Stimulated activated CD4-positive, alpha-beta T cell treated with anti-CD3 and anti-CD28 coated beads, Interleukin-12 subunit alpha, Interleukin-12 subunit beta, amount 100 ng/mL, for 48 hours (primary cell): Measurements from ENCODE around the gene KRTAP3-3.

ENCODE experiments used
- DNase-seq, 3 donors: peaks; one replicate each; pipeline ENCODE4 v3.0.0-alpha.2; 2020; ENCODE audit warnings: low read depth in 2 of 3, low spot score in 1 of 3

KRTAP3-3 gene

DNA sequence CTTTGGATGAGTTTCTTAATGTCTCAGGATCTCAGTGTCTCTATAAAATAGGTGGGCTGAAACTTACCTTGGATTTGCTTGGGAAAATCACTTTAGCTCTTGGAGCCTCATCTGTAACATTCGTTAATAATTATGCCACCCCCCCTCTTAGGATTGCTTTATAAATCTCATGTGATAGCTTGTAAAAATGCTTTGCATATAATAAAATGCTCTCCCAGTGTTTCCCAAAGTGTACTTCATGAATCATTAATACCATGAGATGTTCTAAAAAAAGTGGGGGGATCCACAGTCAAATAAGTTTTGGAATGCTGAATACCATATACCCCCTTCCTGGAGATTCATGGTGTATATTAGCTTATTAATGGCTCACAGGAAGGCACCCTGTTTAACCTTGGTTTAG, 32.4 kb downstream of the KRTAP3-3 start:
- DNase-seq, result no peak

DNA sequence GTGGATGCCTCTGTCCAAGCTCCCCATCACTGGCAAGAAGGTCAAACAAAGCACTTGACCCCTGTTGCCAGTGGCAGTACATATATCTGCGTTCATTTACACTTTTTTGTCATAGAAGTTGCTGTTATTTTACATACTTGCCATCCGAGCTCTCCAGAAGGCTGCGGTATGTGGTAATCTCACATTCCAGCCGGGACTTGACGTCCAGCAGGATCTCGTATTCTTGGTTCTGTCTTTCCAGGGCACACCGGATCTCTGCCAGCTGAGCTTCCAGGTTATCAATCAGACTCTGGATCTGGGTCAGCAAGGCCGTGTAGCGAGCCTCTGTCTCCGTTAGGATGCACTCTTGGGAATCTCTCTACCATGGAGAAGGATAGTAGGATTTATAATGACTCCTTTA, 33.8 kb downstream of the KRTAP3-3 start:
- no peak for DNase-seq

DNA sequence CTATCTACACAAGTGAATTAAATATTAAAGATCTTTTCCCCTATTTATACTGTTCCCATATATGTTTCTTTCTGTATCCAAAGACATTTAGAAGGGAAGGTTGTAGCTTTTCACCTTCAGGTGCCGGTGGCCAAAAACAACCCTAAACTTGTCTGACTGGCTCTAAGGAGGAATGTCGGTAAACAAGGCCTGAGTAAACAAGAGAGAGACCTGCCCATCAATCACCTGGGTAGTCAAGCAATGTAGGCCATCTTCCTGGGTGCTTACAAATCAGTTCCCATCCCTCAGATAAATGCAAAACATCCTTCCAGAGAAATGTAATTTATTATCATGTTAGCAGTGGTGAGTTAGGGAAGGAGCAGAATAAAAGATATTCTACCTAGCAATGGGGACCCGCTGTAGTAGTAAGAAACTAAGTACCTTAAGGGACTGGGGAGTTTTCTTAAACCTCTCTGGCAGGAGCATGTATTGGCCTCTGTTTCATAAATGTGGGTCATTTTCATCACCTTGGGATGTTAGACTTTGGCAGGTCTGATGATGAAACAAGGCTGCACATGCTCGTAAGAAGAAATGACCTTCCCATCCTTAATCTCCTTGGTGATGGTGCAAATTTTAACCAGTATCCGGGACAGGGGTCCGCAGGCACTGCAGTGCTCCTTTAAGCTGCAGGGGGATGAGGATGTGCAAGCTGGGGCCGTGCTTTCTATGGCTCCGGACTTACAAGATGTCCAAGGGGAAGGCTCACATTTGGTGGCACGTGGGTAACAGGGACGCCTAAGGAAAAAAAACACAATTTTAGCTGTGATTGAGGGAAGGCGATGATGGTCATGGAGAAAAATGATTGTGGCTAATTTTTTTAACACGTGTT, 35.6 kb downstream of the KRTAP3-3 start:
- no peak for DNase-seq

DNA sequence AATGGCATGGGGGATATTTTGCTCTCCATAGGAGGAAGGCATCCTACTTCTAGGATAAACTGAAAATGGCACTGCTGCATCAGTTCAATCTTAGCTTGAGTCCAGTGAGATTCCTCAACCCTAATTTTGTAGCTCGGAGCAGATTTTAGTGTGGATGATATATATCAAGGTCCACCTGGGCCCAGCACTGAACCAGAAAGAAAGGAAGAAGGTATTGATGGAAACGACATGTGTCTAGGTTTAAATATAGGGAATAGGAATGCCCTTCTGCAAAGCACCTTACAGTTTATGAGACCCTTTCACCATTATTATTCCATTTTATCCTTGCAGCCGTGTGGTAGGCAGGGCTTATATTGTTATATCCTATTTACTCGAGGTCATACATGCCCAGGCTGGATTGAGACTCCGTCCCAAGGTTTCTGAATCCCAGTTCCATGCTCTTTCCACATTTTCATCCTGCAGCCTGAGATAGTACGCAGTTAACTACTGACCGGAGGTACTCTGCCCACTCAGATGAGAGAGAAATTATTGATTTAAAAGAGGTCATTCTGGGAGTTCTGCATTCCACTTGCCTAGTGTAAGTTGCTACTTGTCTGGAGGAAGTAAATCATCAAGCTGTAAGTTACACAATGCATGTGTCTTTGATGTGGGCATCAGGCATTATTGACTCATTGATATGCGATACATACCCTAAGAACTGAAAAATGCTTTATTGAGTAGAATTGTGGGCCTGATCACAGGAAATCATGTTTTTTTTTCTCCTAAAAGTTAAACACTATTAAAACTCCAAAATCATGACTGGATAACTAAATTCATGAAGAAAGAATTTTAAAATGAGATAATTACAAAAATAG, 37.3 kb downstream of the KRTAP3-3 start:
- DNase-seq, result no peak

DNA sequence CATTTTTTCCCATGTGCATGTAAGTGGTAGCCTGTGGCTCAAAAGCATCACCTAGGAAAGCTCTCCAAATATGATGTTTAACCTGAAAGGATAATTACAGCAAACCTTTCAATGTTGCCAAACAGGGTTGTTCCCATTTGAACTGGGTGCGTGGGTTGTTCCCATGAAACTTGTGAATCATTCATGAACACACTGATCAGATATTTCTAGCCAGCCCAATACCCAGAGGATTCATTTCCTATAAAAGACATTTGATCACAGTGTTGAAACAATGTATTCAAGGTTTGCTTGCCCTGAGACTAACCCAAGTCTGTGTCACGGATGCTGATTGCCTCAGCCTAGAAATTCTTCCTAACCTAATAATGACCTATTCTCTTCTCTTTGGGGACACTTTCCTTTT, 40.1 kb downstream of the KRTAP3-3 start:
- DNase-seq, result peak; percentile 6 to 22 (median 7)

DNA sequence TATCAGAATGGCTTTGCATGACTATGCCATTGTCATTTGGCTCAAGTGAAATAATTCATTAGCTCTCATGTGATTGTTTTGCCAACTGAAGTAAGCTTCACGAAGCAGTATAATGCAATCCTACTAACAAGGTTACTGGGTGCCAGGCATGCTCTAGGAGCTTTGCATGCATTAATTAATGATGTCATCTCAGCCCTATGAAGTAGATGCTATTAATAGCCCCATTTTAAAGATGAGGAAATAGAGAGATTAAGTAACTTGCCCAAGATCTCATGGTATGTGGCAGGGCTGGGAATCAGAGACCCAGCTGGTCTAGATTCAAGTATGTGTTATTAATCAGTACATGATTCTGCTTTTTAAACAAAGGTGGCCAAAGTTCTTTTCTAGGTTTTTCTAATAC, 41.3 kb downstream of the KRTAP3-3 start:
- DNase-seq, result no peak

DNA sequence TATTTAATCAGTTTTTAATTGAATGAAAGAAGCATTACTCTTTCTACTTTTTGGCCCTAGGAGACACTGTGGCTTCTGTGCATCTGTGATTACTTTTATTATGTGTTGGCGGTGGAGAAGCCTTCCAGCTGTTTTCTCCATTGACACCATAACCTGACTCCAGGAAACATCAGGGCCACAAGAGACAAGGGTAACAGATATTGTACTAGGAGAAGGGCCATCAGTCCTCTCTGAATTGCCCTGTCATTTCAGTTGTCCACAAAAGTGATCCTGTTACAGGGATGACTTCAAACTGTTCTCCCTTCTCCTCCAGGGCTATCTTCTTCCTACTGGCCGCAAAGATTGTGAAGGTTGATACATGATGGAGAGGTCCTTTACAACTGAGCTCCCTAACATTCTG, 41.8 kb downstream of the KRTAP3-3 start:
- no peak for DNase-seq

DNA sequence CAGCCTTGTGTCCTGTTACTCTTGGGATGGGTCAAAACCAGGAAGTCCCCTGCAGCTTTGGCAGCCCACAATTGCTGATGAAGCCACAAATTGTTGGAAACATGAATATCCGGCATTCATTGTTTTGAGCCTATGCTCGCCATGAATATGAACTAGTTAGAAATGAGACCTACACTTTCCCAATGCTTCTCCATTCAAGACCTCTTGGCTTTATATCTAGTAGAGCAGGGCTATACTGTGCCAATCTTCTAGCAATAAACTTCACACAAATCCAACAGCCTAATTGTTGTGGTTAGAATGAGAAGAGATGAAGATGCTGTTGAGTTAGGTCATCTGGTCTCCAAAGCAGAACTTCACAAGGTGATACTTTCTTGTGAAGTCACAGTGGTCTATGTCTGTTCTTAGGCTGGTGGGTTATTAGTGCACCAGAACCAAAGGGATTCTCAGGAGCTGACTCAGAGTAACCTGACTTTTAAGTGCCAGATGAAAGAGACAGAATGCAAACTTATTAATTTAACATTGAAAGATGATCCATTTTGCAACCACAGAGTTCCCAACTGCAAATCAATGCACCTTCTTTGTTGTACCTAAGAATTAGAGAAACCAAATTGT, 42.8 kb downstream of the KRTAP3-3 start:
- no peak for DNase-seq

DNA sequence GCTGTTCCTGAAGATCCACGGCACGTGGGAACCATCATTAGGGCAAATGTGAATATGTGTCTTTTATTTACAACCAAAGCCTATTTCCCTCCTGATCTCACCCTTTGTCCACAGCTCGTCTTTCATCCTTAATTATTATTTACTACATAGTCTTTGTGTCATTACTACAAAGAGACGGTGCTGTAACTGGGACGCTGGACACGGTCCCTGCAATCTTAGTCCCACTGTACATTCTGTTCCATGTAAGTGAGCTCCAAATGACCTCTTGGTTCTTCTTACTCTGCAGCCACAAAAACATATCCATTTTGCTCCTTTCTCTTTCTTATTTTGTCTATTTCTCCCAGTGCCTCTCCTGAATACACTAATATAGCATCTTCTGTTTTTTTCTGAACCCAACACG, 43.8 kb downstream of the KRTAP3-3 start:
- no peak for DNase-seq

DNA sequence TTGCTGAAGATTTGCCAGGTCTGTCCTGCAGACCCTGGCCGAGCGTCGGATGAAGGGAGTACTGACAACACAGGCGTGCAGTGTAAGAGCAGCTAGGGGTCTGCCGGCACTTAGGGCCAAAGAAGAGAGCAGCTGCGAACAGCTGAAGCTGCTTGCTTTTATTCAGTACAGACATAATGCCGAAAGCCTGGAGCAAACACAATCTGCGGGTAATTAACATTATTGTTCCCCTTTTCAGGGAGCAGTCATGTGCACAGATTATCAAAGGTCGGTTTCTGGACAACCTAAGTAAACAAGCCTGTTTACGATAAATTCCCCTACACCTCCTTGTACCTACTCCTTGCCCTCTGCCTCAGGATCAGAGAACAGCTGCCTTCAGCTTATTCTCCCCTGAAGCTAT, 44.5 kb downstream of the KRTAP3-3 start:
- DNase-seq, result no peak

DNA sequence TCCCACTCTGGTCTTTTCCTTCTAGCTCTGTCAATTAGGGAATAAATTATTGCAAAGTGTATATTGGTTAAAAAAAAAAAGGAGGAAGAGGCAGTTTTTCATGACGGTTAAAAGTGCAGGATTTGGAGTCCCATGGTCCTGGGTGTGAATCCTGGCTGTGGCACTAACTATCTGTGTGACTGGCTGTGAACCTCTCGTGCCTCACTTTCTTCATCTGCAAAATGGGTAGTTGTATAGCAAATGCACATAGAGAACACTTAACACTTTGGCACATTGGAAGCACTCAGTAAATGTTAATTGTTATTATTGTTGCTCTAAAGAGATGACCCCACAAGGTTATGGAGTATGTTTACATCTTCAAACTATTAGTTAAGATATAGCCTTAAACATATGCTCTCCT, 46.0 kb downstream of the KRTAP3-3 start:
- DNase-seq, result no peak

DNA sequence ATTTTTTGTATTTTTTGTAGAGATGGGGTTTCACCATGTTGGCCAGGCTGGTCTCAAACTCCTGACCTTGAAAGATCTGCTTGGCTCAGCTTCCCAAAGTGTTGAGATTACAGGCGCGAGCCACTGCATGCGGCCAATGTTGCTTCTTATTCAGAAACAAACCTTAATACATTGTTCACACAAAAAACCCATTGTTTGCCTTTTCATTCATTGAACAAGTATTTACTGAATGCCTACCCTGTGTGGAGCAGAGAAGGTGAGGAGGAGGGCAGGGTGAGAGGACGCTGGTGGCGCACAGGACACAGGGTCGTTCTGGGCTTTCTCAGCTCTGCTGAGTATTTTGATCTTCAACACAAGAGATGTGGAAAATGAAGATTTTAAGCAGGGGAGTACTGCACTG, 48.5 kb downstream of the KRTAP3-3 start:
- no peak for DNase-seq

DNA sequence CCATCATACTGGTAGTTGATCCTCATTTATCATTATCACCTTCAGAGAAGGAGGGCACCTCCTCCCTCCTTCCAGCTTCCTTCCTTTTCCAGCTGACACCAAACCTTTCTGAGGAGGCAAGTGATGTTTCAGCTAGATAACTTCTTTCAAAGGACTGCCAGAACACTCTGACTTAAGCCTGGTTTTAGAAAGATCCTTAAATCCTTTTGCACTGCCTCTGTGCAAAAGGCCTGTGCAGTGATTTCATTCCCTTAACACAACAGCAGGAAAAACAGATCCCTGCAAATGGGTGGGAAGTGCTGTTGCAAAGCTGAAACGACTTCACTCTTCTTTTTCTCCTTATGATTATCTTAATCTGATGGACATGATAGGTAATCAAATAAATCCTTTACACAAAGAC, 49.4 kb downstream of the KRTAP3-3 start:
- no peak for DNase-seq
